ENCODE results near the gene ZNF232. TPM values are rescaled to one million over a fixed set of nuclear protein-coding genes. Genes with fewer than 3 reads are reported as not detected.
"Not testable (repeated sequence)": the region's sequence is repeated elsewhere in the genome, so short reads cannot be mapped to it uniquely, and the experiment has no call there.

ZNF232 gene
- total and polyA plus RNA-seq, 11 donors, result 2.2 to 6.5 (median 4.4) TPM

GRCh38 chr17:5128905-5129535 is 17.3 kb upstream of the ZNF232 start:
- no peak overlapping the region for H3K27ac ChIP-seq
- no peaks in the 10 kb centered on the region for H3K36me3 ChIP-seq
- WGBS, 4 donors, result 88 to 98% (median 90%) methylated on average over 8 to 11 of the region's 11 CpGs
- peaks cover 0 to 3% (median 0%) of the 10 kb centered on the region in 9 donors for H3K27me3 ChIP-seq
- no peaks in the 10 kb centered on the region for H3K9me3 ChIP-seq
- TF ChIP-seq POLR2A (IDR thresholded peaks at IDR 0.05), result no peak
- TF ChIP-seq CTCF (IDR thresholded peaks at IDR 0.05), result no peak
- ATAC-seq (no peak), DNase-seq (peak in 1 of 5 donors; percentile 6)
- no peak overlapping the region for H3K4me3 ChIP-seq
- no peaks in the 10 kb centered on the region for H3K4me1 ChIP-seq
- intact Hi-C loops (cut with DNase I), result no loop called here

GRCh38 chr17:5128387-5128786 is 16.7 kb upstream of the ZNF232 start:
- H3K4me1 ChIP-seq; DNase-seq; ATAC-seq; H3K9me3 ChIP-seq; H3K27me3 ChIP-seq; H3K4me3 ChIP-seq; H3K27ac ChIP-seq; intact Hi-C loops (cut with DNase I); H3K36me3 ChIP-seq: not testable (repeated sequence)
- 71 to 88% (median 79%) methylated on average over 8 of the region's 8 CpGs for WGBS, 4 donors

GRCh38 chr17:5127910-5128309 is 16.2 kb upstream of the ZNF232 start:
- no peak overlapping the region for H3K27ac ChIP-seq
- H3K4me1 ChIP-seq, result peaks cover 0 to 6% (median 0%) of the 10 kb centered on the region in 12 donors
- intact Hi-C loops (cut with DNase I), result no loop called here
- no peaks in the 10 kb centered on the region for H3K9me3 ChIP-seq
- TF ChIP-seq POLR2A (IDR thresholded peaks at IDR 0.05) (no peak), CTCF (IDR thresholded peaks at IDR 0.05) (no peak)
- H3K36me3 ChIP-seq, result no peaks in the 10 kb centered on the region
- H3K4me3 ChIP-seq, result no peak overlapping the region
- 75 to 78% (median 77%) methylated on average over 4 of the region's 4 CpGs for WGBS, 4 donors
- DNase-seq (peak in 1 of 5 donors; percentile 9), ATAC-seq (no peak)
- peaks cover 0 to 14% (median 6%) of the 10 kb centered on the region in 9 donors for H3K27me3 ChIP-seq

- 78 to 88% (median 81%) methylated on average over 11 to 17 of the region's 17 CpGs for WGBS, 4 donors
- Histone ChIP-seq H3K9me3 (no peaks in the 10 kb centered on the region), H3K27me3 (peaks cover 0 to 23% (median 11%) of the 10 kb centered on the region in 9 donors), H3K4me3 (no peak overlapping the region), H3K4me1 (peaks cover 0 to 13% (median 2%) of the 10 kb centered on the region in 12 donors), H3K27ac (no peak overlapping the region), H3K36me3 (no peaks in the 10 kb centered on the region)
- peak in 1 of 5 donors; percentile 8 for DNase-seq
- no peak for ATAC-seq
- intact Hi-C loops (cut with DNase I), result no loop called here
- TF ChIP-seq CTCF (IDR thresholded peaks at IDR 0.05) (no peak), POLR2A (IDR thresholded peaks at IDR 0.05) (no peak)
Observed at GRCh38 chr17:5126719-5127488, 15.2 kb upstream of the ZNF232 start.

- whole genome bisulfite sequencing, 4 donors, result 77 to 87% (median 79%) methylated on average over 7 of the region's 7 CpGs
- H3K36me3 ChIP-seq; H3K9me3 ChIP-seq; intact Hi-C loops (cut with DNase I); ATAC-seq; H3K27ac ChIP-seq; H3K4me3 ChIP-seq; DNase-seq: not testable (repeated sequence)
- peaks cover 0 to 13% (median 2%) of the 10 kb centered on the region in 12 donors for H3K4me1 ChIP-seq
- peaks cover 0 to 25% (median 11%) of the 10 kb centered on the region in 9 donors for H3K27me3 ChIP-seq
Observed at GRCh38 chr17:5124896-5125295, 13.2 kb upstream of the ZNF232 start.

- intact Hi-C loops (cut with DNase I), result not testable (repeated sequence)
- WGBS, 4 donors, result 56 to 78% (median 72%) methylated on average over 5 of the region's 5 CpGs
Observed at GRCh38 chr17:5124125-5124760, 12.6 kb upstream of the ZNF232 start.

More at GRCh38 chr17:5124125-5124760, 12.6 kb upstream of the ZNF232 start:
- not testable (repeated sequence) for H3K27ac ChIP-seq, H3K4me3 ChIP-seq, H3K9me3 ChIP-seq, H3K36me3 ChIP-seq
- ATAC-seq (peak in 2 of 4 donors; percentile 20 to 31), DNase-seq (peak in 1 of 5 donors; percentile 2)
- H3K27me3 ChIP-seq, result peaks cover 0 to 25% (median 11%) of the 10 kb centered on the region in 9 donors
- H3K4me1 ChIP-seq, result peaks cover 0 to 13% (median 2%) of the 10 kb centered on the region in 12 donors

Measured in heart left ventricle (tissue), 16 donors.